Articular chondrocyte of knee joint (primary cell): ENCODE data around the gene CABS1. TPM values are rescaled to one million over a fixed set of nuclear protein-coding genes. Genes with fewer than 3 reads are reported as not detected.

Experiments
- total RNA-seq: library from RNA; depleted of rRNA; stranded (reverse); fragments of >200 nt; gene quantifications from 2 replicates; pipeline ENCODE4 v1.2.3, GENCODE V29; 2012

The CABS1 gene
- total RNA-seq: not detected in 2 replicates

DNA sequence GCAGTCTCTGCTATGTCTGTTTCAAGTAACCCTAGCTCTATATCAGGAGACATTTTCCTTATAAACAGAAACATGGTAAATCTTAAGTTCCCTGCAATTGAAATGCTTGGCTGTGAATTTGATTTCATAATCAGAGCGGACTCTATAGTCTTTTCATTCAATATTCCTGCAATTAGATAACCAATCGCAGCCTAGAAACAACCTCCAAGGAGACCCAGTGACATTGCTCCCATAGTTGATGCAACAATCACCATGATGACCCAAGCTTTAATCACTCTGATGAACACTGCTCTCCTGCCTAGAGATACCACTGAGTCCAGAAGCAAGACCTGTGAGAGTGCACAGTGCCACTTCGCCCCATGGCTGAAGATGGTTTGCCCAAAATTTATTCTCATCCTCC lies at the start of gene CABS1:
CABS1 (plus strand) TSS at position 301 of the 400 bp plus-strand sequence; CDS start at position 360, 59 bp downstream.

DNA sequence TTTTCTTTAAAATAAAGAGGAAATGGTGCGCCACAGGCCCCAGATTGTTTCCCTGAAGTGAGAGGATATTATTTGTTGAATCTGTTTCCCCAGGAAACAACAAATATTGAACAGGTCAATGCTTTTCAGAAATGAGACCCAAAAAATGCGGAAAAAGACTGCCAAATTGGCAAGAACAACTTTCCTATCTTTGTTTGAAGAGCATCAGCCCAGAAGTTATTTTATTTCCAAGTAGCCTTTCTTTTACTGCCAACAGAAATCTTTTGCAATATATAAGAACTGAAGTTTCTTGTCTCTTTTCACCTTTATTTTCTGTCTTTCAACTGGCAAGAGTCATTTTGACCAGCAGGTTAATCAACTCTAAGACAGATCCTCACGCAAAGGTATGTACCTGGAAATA lies 25.7 kb downstream of the CABS1 start, which contains the start of gene SMR3A:
SMR3A (plus strand) TSS at position 301 of the 400 bp plus-strand sequence. CDS start 1,356 bp downstream, outside the sequence.

DNA sequence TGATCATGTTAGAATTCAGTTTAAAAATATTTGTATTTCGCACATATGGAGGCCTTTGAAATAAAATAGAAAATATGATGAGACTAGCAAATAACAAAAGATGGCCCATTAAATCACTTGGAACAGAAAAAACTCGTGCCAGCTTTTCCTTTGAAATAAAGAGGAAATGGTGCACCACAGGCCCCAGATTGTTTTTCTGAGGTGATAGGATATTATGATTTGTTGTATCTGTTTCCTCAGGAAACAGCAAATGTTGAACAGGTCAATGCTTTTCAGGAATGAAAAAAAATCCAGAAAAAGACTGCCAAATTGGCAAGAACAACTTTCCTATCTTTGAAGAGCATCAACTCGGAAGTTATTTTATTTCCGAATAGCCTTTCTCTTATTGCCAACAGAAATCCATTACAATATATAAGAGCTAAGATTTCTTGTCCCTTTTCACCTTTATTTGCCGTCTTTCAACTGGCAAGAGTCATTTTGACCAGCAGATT lies 48.0 kb downstream of the CABS1 start, which contains the start of gene SMR3B:
SMR3B (plus strand) TSS at position 441 of the 491 bp plus-strand sequence. CDS start 1,380 bp downstream, outside the sequence.

Other genes starting within 250 kb of the CABS1 start
- gene PRR27, start 180.7 kb upstream of the CABS1 start, total RNA-seq: not detected in 2 replicates
- gene ODAM, start 139.3 kb upstream of the CABS1 start, total RNA-seq: not detected in 2 replicates
- gene FDCSP, start 108.9 kb upstream of the CABS1 start, total RNA-seq: not detected in 2 replicates
- gene CSN3, start 92.4 kb upstream of the CABS1 start, total RNA-seq: not detected in 2 replicates
- not detected in 2 replicates for gene SMR3A, start 25.8 kb downstream of the CABS1 start, total RNA-seq
- not detected in 2 replicates for gene SMR3B, start 48.1 kb downstream of the CABS1 start, total RNA-seq
- not detected in 2 replicates for gene OPRPN, start 63.0 kb downstream of the CABS1 start, total RNA-seq
- gene MUC7, start 137.2 kb downstream of the CABS1 start, total RNA-seq: not detected in 2 replicates
- 0.43 TPM in 1 of 2 replicates, not detected in the other for gene AMTN, start 183.6 kb downstream of the CABS1 start, total RNA-seq